AG10803 (cell line): ENCODE measurements around the gene NARS2.

Experiments
- DNase-seq: peaks from one replicate; pipeline ENCODE4 v3.0.0; 2010; ENCODE audit warnings: low read depth
- H3K4me3 ChIP-seq: 2 replicates; pipeline ENCODE4 v1.5.1; 2011; ENCODE audit warnings: mild to moderate bottlenecking, low read length, control low read depth
- TF ChIP-seq, protein P1 (sequence below): conservative IDR thresholded peaks from 2 replicates; pipeline ENCODE4 v1.5.1; 2011; ENCODE audit warnings: mild to moderate bottlenecking, low read length, control low read depth, inconsistent platforms

The NARS2 gene

DNA sequence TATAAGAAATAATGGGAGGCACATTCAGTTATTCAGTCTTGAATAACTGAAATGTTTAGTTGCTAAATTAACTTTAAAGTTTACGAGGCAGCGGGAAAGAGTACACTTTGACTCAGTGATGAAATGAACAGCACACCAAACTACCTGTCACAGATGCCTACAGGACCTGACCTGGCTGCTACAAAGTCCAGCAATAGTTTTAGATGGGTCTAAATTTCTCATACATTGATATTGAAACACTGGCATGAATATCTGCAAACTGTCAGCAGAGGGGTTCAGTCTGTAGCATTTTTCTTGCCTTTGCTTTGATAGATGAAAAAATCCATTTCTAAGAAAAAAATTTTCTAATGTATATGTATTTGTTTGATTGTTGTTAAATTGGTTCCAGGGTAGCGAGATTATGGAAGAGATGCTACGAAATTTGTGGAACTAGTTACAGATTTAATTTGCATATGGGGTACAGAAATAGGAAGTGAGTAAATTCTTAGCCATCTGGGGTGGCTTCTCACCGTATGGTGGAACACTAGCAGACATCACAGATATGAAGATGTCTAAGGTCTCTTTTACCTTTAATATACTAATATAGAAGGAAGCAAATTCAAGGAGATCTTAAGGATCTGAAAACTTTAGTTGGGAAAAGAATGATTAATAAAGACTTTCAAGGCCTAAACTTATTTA is 136.2 kb downstream of the NARS2 start:
- H3K4me3 ChIP-seq: no peak overlapping the region
- DNase-seq: no peak
- TF ChIP-seq, protein P1, sequence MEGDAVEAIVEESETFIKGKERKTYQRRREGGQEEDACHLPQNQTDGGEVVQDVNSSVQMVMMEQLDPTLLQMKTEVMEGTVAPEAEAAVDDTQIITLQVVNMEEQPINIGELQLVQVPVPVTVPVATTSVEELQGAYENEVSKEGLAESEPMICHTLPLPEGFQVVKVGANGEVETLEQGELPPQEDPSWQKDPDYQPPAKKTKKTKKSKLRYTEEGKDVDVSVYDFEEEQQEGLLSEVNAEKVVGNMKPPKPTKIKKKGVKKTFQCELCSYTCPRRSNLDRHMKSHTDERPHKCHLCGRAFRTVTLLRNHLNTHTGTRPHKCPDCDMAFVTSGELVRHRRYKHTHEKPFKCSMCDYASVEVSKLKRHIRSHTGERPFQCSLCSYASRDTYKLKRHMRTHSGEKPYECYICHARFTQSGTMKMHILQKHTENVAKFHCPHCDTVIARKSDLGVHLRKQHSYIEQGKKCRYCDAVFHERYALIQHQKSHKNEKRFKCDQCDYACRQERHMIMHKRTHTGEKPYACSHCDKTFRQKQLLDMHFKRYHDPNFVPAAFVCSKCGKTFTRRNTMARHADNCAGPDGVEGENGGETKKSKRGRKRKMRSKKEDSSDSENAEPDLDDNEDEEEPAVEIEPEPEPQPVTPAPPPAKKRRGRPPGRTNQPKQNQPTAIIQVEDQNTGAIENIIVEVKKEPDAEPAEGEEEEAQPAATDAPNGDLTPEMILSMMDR: no peak

DNA sequence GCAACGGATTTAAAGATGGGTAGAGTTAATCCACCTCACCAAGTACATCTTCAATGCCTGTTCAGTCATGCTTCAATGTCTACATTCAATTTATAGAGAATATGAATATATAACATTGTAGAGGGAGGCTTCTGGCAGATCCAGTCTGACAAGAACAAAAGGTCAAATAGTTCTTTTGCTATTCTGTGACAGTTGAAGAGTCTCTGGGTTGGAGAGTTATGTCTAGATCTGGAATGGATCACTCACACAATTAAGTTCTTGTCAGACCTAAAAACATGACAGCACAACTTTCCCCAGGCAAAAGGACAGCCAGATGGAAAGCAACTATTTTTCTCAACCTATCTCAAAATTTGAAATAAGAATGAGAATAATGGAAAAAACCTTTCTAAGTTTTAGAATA is 141.7 kb downstream of the NARS2 start:
- DNase-seq: no peak
- TF ChIP-seq, protein P1: no peak

DNA sequence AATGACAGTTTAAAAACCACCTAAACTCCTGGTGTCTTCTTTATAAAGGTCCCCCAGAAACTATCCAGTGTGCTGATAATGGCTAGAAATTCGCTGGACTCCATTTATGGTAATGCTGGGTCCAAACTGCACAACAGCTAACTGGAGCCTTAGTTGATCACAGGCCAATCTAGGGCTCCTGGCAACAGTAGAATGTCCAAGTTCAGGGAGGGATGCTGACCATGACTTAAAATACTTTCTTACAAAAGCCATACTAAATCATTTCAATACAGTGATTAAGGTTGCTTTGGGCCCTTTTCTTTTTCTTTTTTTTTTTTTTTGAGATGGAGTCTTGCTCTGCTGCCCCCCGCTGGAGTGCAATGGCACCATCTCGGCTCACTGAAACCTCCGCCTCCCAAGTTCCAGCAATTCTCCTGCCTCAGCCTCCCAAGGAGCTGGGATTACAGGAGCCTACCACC is 142.6 kb downstream of the NARS2 start:
- no peak for DNase-seq
- H3K4me3 ChIP-seq: no peak overlapping the region
- TF ChIP-seq, protein P1: peak; percentile 49

More for the DNA sequence above, 141.7 kb downstream of the NARS2 start:
- no peak overlapping the region for H3K4me3 ChIP-seq

DNA sequence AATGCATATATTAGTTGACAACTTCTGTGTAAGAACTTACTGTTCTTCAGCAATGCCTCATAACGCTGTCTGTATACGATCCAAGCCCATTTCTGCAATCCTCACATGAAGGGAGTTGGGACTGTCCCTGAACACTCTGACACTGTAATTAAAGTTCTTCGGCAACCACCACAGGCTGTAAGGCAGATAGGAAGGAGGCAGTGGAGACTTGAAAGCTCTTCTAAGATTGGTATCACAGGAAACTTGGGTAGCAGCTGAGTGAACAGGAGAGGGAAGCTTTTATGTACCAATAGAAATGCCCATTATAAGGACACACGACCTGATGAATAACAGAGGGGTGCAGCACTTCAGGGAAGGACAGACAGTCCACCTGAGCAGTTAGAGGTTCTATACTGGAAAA is 145.0 kb downstream of the NARS2 start:
- no peak for DNase-seq
- no peak overlapping the region for H3K4me3 ChIP-seq
- TF ChIP-seq, protein P1: no peak

DNA sequence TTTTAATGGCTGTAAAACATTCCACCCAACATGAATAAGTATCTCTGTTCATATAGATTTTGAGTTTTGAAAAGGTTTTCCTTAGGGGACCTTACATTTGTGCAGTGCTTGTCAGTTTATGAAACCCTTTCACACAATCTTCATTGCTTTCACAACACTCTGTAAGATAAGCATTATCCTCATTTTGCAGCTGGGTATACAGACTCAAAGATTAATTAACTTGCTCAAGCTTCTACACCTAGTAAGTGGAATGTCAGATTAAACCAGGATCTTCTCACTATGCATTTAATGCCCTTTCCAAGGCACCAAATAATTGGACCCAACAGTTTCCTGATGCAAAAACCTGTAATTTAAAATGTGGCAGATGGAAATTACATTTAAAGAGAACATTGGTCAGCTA is 145.5 kb downstream of the NARS2 start:
- TF ChIP-seq, protein P1: no peak
- DNase-seq: no peak
- no peak overlapping the region for H3K4me3 ChIP-seq

DNA sequence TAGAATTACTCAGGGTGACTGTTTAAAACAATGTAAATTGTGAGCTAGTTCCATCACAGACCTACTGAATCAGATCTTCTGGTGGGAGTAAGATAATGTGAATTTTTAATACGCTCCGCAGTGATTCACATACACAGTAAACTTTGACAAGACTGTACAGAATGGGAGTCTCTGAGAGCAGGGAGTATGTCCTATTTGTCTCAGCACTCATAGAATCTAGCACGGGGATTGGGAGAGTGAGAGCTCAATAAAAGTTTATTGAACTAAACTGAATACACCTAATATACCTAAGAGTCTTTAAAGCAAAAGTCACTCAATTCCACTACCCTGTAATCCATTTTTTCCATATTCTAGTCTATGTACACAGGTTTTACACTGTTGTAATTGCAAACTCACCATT is 145.9 kb downstream of the NARS2 start:
- DNase-seq: no peak
- H3K4me3 ChIP-seq: no peak overlapping the region
- TF ChIP-seq, protein P1: no peak

DNA sequence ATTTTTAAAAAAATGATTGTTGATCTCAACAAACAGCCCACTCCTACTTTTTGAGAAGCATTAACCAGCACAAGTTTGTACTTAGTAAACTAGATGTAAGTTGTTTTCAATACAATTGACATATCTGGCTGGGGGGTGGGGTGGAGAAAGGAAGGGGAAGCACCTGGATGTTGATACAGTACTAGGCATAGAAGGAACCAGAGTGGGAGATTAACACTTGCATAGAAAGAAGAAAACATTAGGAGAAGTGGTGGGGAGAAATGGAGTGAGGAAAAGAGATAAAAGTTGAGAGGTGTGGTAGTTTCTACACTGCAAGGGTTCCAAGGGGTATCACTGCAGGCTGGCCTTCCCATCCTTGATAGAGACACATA is 146.4 kb downstream of the NARS2 start:
- H3K4me3 ChIP-seq: no peak overlapping the region
- TF ChIP-seq, protein P1: no peak
- no peak for DNase-seq
